Esophagus muscularis mucosa (tissue), 4 donors: ENCODE results near the gene IDI1. TPM values are rescaled to one million over a fixed set of nuclear protein-coding genes. Genes with fewer than 3 reads are reported as not detected.
A peak's percentile ranks its signal among the peaks of the same experiment; 100 is the strongest.
"Not testable (repeated sequence)": the region's sequence is repeated elsewhere in the genome, so short reads cannot be mapped to it uniquely, and the experiment has no call there.

Experiments used
- DNase-seq: peaks from one replicate; pipeline ENCODE4 v3.0.0-alpha.2; 2017; ENCODE audit errors: extremely low spot score
- H3K27ac ChIP-seq, 4 donors: fragments of 200-600 bp; sonication (generic); replicated peaks in 1 of 4; 1 replicate in 3 of 4; 2 replicates in 1 of 4; pipeline ENCODE4 v1.5.1; 2016 to 2019; ENCODE audit warnings: mild to moderate bottlenecking in 1 of 4
- H3K27me3 ChIP-seq, 4 donors: fragments of 200-600 bp; sonication (generic); one replicate each; pipeline versions ENCODE4 v1.5.1 to v1.6.0; 2016 to 2019
- H3K36me3 ChIP-seq, 4 donors: fragments of 200-600 bp; sonication (generic); one replicate each; pipeline ENCODE4 v1.5.1; 2016 to 2019
- H3K4me1 ChIP-seq, 4 donors: fragments of 200-600 bp; sonication (generic); one replicate each; pipeline ENCODE4 v1.5.1; 2016 to 2019
- H3K4me3 ChIP-seq, 4 donors: fragments of 200-600 bp; sonication (generic); 1 replicate in 2 of 4; 2 replicates in 2 of 4; pipeline ENCODE4 v1.5.1; 2016 to 2019; ENCODE audit warnings: mild to moderate bottlenecking in 4 of 4, moderate library complexity in 1 of 4
- H3K9me3 ChIP-seq, 4 donors: fragments of 200-600 bp; sonication (generic); 1 replicate in 3 of 4; 2 replicates in 1 of 4; pipeline ENCODE4 v1.5.1; 2016 to 2019
- EP300 ChIP-seq: sonication (generic); formaldehyde crosslinking; IDR thresholded peaks from one replicate; pipeline ENCODE4 v1.6.1; 2017; ENCODE audit warnings: antibody characterized with exemption
- POLR2A ChIP-seq: fragments of 450-650 bp; IDR thresholded peaks from one replicate; pipeline ENCODE4 v1.6.1; 2017; ENCODE audit warnings: antibody characterized with exemption, moderate library complexity, mild to moderate bottlenecking, low read depth
- POLR2AphosphoS5 ChIP-seq, 2 donors: sonication (generic); formaldehyde crosslinking; IDR thresholded peaks; one replicate each; pipeline ENCODE4 v1.6.1; 2017; ENCODE audit warnings: antibody characterized with exemption in 2 of 2
- WGBS: methylation state at CpG from one replicate; pipeline ENCODE4 v1.1.5; 2018; 5-methylcytosine and 5-hydroxymethylcytosine counted together
- intact Hi-C: fragments of 100-400 bp; cut with DNase I; formaldehyde crosslinking; loops from one replicate; pipeline ENCODE4 v1.15.1; 2023
- total RNA-seq, 4 donors: library from RNA; depleted of rRNA; stranded (reverse); fragments of >200 nt; gene quantifications; one replicate each; pipeline versions ENCODE4 v1.1.0 to v1.2.1, GENCODE V29; 2016
- TF ChIP-seq, protein P1 (sequence below), 3 experiments: fragments of 200-600 bp in 2 of 3; fragments of 450-650 bp in 1 of 3; sonication (generic) in 2 of 3; IDR thresholded peaks; one replicate each; pipeline ENCODE4 v1.5.1; 2017 to 2019; ENCODE audit warnings: antibody characterized with exemption in 3 of 3, mild to moderate bottlenecking in 2 of 3, moderate library complexity in 1 of 3

IDI1 gene
- total RNA-seq, 4 donors from 2014 or later: 16.8 to 33.3 (median 23.4) TPM

GRCh38 chr10:1044146-1044545 lies 4.8 kb downstream of the IDI1 start:
- intact Hi-C loops: no loop called here
- H3K4me3 ChIP-seq: no peak overlapping the region
- peaks cover 13 to 47% (median 33%) of the 10 kb centered on the region in 4 donors for H3K36me3 ChIP-seq
- 57% methylated on average over 4 of the region's 4 CpGs for WGBS
- H3K9me3 ChIP-seq: no peaks in the 10 kb centered on the region
- TF ChIP-seq, protein P1, sequence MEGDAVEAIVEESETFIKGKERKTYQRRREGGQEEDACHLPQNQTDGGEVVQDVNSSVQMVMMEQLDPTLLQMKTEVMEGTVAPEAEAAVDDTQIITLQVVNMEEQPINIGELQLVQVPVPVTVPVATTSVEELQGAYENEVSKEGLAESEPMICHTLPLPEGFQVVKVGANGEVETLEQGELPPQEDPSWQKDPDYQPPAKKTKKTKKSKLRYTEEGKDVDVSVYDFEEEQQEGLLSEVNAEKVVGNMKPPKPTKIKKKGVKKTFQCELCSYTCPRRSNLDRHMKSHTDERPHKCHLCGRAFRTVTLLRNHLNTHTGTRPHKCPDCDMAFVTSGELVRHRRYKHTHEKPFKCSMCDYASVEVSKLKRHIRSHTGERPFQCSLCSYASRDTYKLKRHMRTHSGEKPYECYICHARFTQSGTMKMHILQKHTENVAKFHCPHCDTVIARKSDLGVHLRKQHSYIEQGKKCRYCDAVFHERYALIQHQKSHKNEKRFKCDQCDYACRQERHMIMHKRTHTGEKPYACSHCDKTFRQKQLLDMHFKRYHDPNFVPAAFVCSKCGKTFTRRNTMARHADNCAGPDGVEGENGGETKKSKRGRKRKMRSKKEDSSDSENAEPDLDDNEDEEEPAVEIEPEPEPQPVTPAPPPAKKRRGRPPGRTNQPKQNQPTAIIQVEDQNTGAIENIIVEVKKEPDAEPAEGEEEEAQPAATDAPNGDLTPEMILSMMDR (IDR thresholded peaks at IDR 0.05): no peak
- TF ChIP-seq POLR2A: no peak
- TF ChIP-seq EP300: no peak
- no peak for TF ChIP-seq POLR2AphosphoS5 (IDR thresholded peaks at IDR 0.05)
- H3K27me3 ChIP-seq: no peaks in the 10 kb centered on the region
- no peak for DNase-seq
- peak overlapping the region; percentile 38 to 69 (median 48) for H3K27ac ChIP-seq
- H3K4me1 ChIP-seq: peaks cover 14 to 32% (median 23%) of the 10 kb centered on the region in 4 donors

DNA sequence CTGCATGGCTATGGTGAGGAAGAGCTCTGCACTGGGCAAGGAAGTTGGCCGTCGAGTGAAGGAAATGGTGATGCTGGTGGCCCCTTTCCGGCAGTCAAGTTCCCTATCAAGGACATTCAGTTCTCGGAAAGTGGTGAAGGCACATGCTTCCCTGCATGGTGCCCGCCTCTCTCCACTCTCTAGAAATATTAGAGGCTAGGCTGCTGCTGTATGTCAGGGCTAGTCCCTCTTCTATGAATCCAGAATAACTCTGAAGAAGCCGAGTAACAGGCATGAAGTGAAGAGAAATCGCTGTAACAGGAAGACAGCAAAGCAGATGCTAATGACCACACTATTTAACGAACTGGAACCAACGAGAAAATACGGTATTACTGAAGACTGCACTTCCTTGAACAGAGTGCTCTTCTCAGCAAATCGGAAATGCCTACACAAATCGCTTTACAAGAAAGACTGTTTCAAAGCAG lies 5.4 kb downstream of the IDI1 start:
- H3K27ac ChIP-seq: peak overlapping the region; percentile 38 to 69 (median 48)
- intact Hi-C loops: no loop called here
- 66% methylated on average over 12 of the region's 12 CpGs for WGBS
- H3K27me3 ChIP-seq: no peaks in the 10 kb centered on the region
- TF ChIP-seq, protein P1 (IDR thresholded peaks at IDR 0.05): no peak
- TF ChIP-seq POLR2AphosphoS5 (IDR thresholded peaks at IDR 0.05): peak; percentile 74 to 75
- peaks cover 13 to 51% (median 35%) of the 10 kb centered on the region in 4 donors for H3K36me3 ChIP-seq
- H3K4me1 ChIP-seq: peaks cover 14 to 32% (median 23%) of the 10 kb centered on the region in 4 donors
- peak overlapping the region in 2 of 4 donors; percentile 10 to 25 for H3K4me3 ChIP-seq
- DNase-seq: no peak
- H3K9me3 ChIP-seq: no peaks in the 10 kb centered on the region

GRCh38 chr10:1041514-1041913 lies 7.4 kb downstream of the IDI1 start:
- Histone ChIP-seq H3K4me3 (no peak overlapping the region), H3K36me3 (peaks cover 13 to 69% (median 47%) of the 10 kb centered on the region in 4 donors)
- no peak for DNase-seq

DNA sequence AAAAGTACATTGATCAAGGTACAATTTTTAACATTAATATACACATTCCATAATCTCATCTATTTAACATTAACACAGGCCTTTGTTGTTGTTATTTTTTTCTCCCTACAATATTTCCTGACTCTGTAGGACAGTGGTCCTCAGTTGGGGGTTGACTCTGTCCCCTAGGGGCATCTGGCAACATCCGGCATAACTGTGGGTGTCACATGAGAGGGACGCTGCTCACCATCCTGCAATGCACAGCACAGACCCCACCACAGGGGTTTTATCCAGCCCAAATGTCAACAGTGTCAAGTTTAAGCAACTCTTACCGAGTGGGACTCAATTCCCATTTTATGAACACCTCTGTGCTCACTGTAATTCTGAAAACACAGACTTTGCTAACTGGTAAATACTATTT lies 8.8 kb downstream of the IDI1 start:
- intact Hi-C loops: no loop called here
- peaks cover 13 to 72% (median 48%) of the 10 kb centered on the region in 4 donors for H3K36me3 ChIP-seq

More at GRCh38 chr10:1041514-1041913, 7.4 kb downstream of the IDI1 start:
- Histone ChIP-seq H3K27ac (no peak overlapping the region), H3K27me3 (no peaks in the 10 kb centered on the region), H3K9me3 (no peaks in the 10 kb centered on the region), H3K4me1 (peaks cover 7 to 22% (median 14%) of the 10 kb centered on the region in 4 donors)
- no peak for TF ChIP-seq POLR2AphosphoS5 (IDR thresholded peaks at IDR 0.05)
- TF ChIP-seq POLR2A: no peak
- TF ChIP-seq EP300: no peak
- 93% methylated on average over 9 of the region's 9 CpGs for WGBS
- intact Hi-C loops: no loop called here

DNA sequence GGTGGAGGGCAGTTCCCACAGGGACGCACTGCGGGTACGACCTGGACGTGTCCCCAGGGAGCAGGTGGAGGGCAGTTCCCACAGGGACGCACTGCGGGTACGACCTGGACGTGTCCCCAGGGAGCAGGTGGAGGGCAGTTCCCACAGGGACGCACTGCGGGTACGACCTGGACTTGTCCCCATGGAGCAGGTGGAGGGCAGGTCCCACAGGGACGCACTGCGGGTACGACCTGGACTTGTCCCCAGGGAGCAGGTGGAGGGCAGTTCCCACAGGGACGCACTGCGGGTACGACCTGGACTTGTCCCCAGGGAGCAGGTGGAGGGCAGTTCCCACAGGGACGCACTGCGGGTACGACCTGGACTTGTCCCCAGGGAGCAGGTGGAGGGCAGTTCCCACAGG lies 10.2 kb downstream of the IDI1 start:
- intact Hi-C loops, H3K27ac ChIP-seq, H3K9me3 ChIP-seq, H3K4me3 ChIP-seq, H3K27me3 ChIP-seq, H3K4me1 ChIP-seq, DNase-seq: not testable (repeated sequence)
- 92% methylated on average over 7 of the region's 20 CpGs for WGBS
- H3K36me3 ChIP-seq: peaks cover 13 to 70% (median 47%) of the 10 kb centered on the region in 4 donors

More for the DNA sequence above, 8.8 kb downstream of the IDI1 start:
- 82% methylated on average over 3 of the region's 3 CpGs for WGBS
- H3K27me3 ChIP-seq: no peaks in the 10 kb centered on the region
- no peak for DNase-seq
- H3K27ac ChIP-seq: no peak overlapping the region
- no peaks in the 10 kb centered on the region for H3K9me3 ChIP-seq
- H3K4me3 ChIP-seq: no peak overlapping the region
- TF ChIP-seq POLR2AphosphoS5 (IDR thresholded peaks at IDR 0.05): no peak
- no peak for TF ChIP-seq POLR2A
- TF ChIP-seq, protein P1 (IDR thresholded peaks at IDR 0.05): no peak
- no peak for TF ChIP-seq EP300
- H3K4me1 ChIP-seq: peaks cover 6 to 11% (median 9%) of the 10 kb centered on the region in 4 donors

- peaks cover 6 to 53% (median 36%) of the 10 kb centered on the region in 4 donors for H3K36me3 ChIP-seq
- DNase-seq: no peak
- 82% methylated on average over 11 of the region's 11 CpGs for WGBS
- H3K4me3 ChIP-seq: no peak overlapping the region
- no peaks in the 10 kb centered on the region for H3K9me3 ChIP-seq
- H3K27ac ChIP-seq: no peak overlapping the region
- intact Hi-C loops: no loop called here
- no peaks in the 10 kb centered on the region for H3K4me1 ChIP-seq
- TF ChIP-seq, protein P1 (IDR thresholded peaks at IDR 0.05): no peak
- no peak for TF ChIP-seq POLR2A
- no peak for TF ChIP-seq POLR2AphosphoS5 (IDR thresholded peaks at IDR 0.05)
- TF ChIP-seq EP300: no peak
- no peaks in the 10 kb centered on the region for H3K27me3 ChIP-seq
Measured at GRCh38 chr10:1037098-1037497, 11.8 kb downstream of the IDI1 start.
